ENCODE results near the gene SDR42E2.

- TF ChIP-seq CTCF (IDR thresholded peaks at IDR 0.05 in 4 of 5, conservative IDR thresholded peaks at IDR 0.05 in 1 of 5) (no peak), POLR2A (IDR thresholded peaks at IDR 0.05) (no peak)
These were observed 39.9 kb downstream of the SDR42E2 start for GRCh38 chr16:22202261-22202637.
